NCI-H2196 treated with DMSO at 0.1 percent for 48 hours (cell line): ENCODE data around the gene CDH4.

Source experiments
- DNase-seq: peaks from one replicate; lab custom pipeline; 2025; ENCODE audit not compliant: unreplicated experiment; lab: John Stamatoyannopoulos, UW

The CDH4 gene

DNA sequence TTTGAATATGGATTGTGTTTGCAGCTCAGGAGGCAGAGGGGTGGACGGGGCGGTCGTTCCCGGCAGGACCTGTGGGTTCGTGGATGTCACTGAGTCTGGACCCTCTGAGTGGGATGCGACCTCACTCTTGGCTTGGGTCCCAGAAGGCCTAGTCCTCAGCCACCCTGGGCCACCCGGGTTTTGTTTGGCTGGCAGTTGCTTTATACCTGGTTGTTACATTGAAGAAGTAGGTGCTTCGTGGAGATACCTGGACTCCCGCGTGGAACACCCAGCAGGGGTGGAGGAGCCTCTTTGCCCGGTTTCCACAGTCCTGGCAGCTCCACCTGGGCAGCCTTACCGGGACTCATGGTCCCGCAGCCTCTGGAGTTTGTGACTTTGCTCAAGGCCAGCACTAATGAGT, 408.5 kb downstream of the CDH4 start:
- DNase-seq = no peak

- no peak for DNase-seq
Measured at GRCh38 chr20:61661025-61661424, 409.0 kb downstream of the CDH4 start.

GRCh38 chr20:61661583-61661982, 409.5 kb downstream of the CDH4 start:
- no peak for DNase-seq

GRCh38 chr20:61662226-61662967, 410.3 kb downstream of the CDH4 start:
- DNase-seq = no peak

- DNase-seq = no peak
Measured at GRCh38 chr20:61662968-61663331, 410.9 kb downstream of the CDH4 start.

DNA sequence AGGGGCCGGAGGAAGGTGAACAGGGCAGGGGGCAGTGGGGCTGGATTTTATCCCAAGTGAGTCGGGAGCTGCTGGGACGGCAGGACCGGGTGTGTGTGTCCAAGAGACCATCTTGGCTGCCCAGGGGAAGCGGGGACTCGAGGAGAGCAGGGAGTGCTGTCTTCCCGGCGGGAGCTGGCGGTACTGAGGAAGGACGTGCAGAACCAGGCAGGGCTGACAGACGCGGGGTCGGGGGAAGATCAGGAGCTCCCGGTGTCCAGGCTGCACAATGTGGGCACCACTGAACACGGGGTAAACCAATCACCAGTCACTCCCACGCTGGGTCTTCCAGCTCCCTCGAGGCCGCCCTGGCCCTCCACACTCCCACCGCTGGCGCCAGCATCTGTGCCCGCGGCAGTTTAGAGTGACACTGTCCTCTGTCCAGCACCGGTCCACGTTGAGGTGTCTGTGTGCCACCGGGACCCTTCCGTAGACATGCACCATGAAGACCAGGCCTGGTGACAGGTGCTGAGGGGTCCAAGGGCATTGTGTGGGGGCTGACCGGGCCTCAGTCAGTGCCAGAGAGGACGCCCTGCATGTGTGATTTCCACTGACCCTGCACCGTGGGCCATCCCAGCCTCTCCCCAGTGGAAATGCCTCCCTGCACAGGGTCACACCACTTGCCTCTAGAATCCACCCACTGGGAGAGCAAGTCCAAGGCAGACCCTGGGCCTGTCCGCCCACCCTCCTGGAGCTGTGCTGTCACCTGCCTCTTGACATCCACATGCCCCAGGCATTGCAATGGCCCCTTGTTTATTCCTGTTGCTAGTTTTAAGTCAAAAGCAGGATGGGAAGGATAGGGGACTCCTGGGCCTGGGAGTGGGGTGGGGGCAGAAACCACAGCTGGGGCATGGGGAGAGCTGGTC, 411.7 kb downstream of the CDH4 start:
- no peak for DNase-seq

DNA sequence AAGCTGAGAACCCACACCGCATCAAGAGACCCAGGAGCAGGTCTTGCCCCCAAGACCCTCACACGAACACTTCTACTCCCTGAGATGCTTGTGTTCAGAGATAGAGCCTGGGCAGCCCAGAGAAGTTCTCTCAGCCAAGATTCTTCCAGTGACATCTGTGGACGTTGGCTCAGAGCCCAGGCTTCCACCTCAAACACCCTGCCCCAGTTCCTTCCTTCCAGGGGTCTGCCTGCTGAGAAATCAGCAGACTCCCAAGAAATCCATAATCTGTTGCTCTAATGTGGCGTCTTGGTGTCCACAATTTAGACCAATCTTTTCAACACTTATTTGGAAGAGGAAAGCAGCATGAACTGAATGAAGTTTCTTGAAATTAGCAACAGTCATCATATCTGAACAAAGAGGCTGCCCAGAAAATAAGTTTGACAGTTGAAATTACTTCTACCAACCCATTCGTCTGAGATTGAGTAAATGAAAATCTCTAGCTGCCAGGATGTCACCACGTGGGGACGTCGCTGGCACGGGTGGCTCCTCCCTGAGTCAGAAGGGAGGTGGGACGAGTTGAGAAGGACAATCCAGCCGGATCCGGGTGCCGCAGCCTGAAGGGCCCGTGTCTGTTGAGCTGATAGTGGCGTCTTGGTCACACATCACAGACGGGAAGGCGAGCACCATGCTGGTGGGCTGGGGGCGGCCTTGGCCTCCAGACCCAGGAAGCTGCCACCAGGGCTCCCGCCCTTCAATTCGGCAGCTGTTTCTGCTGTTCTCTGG, 412.7 kb downstream of the CDH4 start:
- no peak for DNase-seq

- no peak for DNase-seq
Measured at GRCh38 chr20:61665528-61666470, 413.7 kb downstream of the CDH4 start.

GRCh38 chr20:61666471-61666832, 414.4 kb downstream of the CDH4 start:
- no peak for DNase-seq

GRCh38 chr20:61667056-61667792, 415.2 kb downstream of the CDH4 start:
- no peak for DNase-seq

GRCh38 chr20:61668065-61668650, 416.1 kb downstream of the CDH4 start:
- DNase-seq = no peak

GRCh38 chr20:61668771-61669503, 416.9 kb downstream of the CDH4 start:
- no peak for DNase-seq

GRCh38 chr20:61670274-61670673, 418.2 kb downstream of the CDH4 start:
- DNase-seq = no peak

GRCh38 chr20:61671559-61671958, 419.5 kb downstream of the CDH4 start:
- DNase-seq = no peak

GRCh38 chr20:61673152-61673847, 421.2 kb downstream of the CDH4 start:
- DNase-seq = peak; percentile 54

DNA sequence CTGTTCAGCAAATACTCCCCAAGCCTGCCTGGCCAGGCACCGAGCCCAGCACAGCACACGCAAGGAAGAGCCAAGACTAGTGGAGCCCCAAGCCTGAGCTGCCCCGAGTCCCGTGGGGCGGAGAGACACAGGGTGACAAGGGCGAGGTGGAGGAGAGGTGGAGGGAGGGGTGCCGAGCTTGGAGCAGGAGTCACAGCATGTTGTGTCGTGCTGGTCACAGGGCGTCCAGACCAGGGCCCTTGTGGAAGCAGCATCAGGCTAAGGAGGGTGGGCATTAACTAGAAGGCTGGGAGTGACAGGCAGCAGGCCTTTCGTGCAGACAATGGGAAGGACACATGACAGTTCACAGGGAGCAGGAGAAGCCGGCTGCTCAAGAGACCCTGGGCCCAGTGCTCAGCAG, 422.1 kb downstream of the CDH4 start:
- no peak for DNase-seq

GRCh38 chr20:61674688-61675087, 422.6 kb downstream of the CDH4 start:
- DNase-seq = no peak

- no peak for DNase-seq
Measured at GRCh38 chr20:61677928-61678327, 425.9 kb downstream of the CDH4 start.
